Testis (tissue), 3 donors: ENCODE measurements around the gene SERINC4. TPM values are rescaled to one million over a fixed set of nuclear protein-coding genes. Genes with fewer than 3 reads are reported as not detected.
A peak's percentile ranks its signal among the peaks of the same experiment; 100 is the strongest.

Source experiments
- DNase-seq: peaks from one replicate; pipeline ENCODE4 v3.0.0-alpha.2; 2019
- H3K27ac ChIP-seq, 2 donors: fragments of 200-600 bp; sonication (generic); one replicate each; pipeline ENCODE4 v1.5.1; 2019
- H3K27me3 ChIP-seq: fragments of 200-600 bp; sonication (generic); one replicate; pipeline ENCODE4 v1.5.1; 2019
- H3K36me3 ChIP-seq: fragments of 200-600 bp; sonication (generic); one replicate; pipeline ENCODE4 v1.5.1; 2017; ENCODE audit warnings: low read depth; ENCODE audit errors: missing control alignments
- H3K4me1 ChIP-seq: fragments of 200-600 bp; sonication (generic); one replicate; pipeline ENCODE4 v1.5.1; 2019
- H3K4me3 ChIP-seq, 2 donors: fragments of 200-600 bp; sonication (generic); one replicate each; pipeline ENCODE4 v1.5.1; 2017 to 2019
- H3K9me3 ChIP-seq: fragments of 200-600 bp; sonication (generic); one replicate; pipeline ENCODE4 v1.5.1; 2017
- CTCF ChIP-seq, 3 experiments: fragments of 450-650 bp in 2 of 3; fragments of 200-600 bp in 1 of 3; sonication (generic) in 1 of 3; IDR thresholded peaks; one replicate each; pipeline ENCODE4 v1.5.1; 2016 to 2019; ENCODE audit warnings: antibody characterized with exemption in 3 of 3, mild to moderate bottlenecking in 2 of 3, moderate library complexity in 1 of 3
- POLR2A ChIP-seq: fragments of 450-650 bp; IDR thresholded peaks from one replicate; pipeline ENCODE4 v1.6.1; 2017; ENCODE audit warnings: antibody characterized with exemption, mild to moderate bottlenecking, moderate library complexity
- WGBS, 2 donors: methylation state at CpG; one replicate each; pipeline ENCODE4 v1.1.5; 2018; 5-methylcytosine and 5-hydroxymethylcytosine counted together
- intact Hi-C: fragments of 100-400 bp; cut with DNase I; formaldehyde crosslinking; loops from one replicate; pipeline ENCODE4 v1.15.1; 2023; ENCODE audit warnings: low total_unique reads
- polyA plus RNA-seq: library from polyadenylated mRNA; stranded (reverse); fragments of 350-450 nt; fragmentation: Illumina TruSeq; extraction: RNeasy Lipid Tissue Mini Kit (QIAGEN cat#74804); gene quantifications from one replicate; pipeline ENCODE4 v1.2.3, GENCODE V29; 2014; ENCODE audit warnings: low read depth, low replicate concordance; ENCODE audit not compliant: insufficient read depth
- total RNA-seq, 2 donors: library from RNA; depleted of rRNA; stranded (reverse); fragments of >200 nt; gene quantifications; one replicate each; pipeline ENCODE4 v1.2.3, GENCODE V29; 2016

The SERINC4 gene
- total and polyA plus RNA-seq, 3 donors from 2014 or later, result 7.0 to 11.7 (median 11.7) TPM

- H3K4me3 ChIP-seq, result peak within 1 kb of the TSS; percentile 95 to 98
- intact Hi-C loops, result no loop called here
- peak within 1 kb of the TSS; percentile 99 for H3K27ac ChIP-seq
- H3K9me3 ChIP-seq, result no peaks in the 10 kb centered on the region
- peaks cover 22% of the 10 kb centered on the region for H3K4me1 ChIP-seq
- 0 to 1% methylated on average over 30 to 50 of the region's 66 CpGs for WGBS, 2 donors
- no peak for TF ChIP-seq CTCF (IDR thresholded peaks at IDR 0.05)
- peak; percentile 100 for TF ChIP-seq POLR2A
- H3K27me3 ChIP-seq, result no peaks in the 10 kb centered on the region
- no peaks in the 10 kb centered on the region for H3K36me3 ChIP-seq
- peak; percentile 100 for DNase-seq
Observed at GRCh38 chr15:43791993-43792760, 7.8 kb downstream of the SERINC4 start, which contains the start of gene SERF2. TSS of gene SERF2 (plus strand) at chr15:43792320. CDS start at chr15:43792377, 57 bp downstream.

DNA sequence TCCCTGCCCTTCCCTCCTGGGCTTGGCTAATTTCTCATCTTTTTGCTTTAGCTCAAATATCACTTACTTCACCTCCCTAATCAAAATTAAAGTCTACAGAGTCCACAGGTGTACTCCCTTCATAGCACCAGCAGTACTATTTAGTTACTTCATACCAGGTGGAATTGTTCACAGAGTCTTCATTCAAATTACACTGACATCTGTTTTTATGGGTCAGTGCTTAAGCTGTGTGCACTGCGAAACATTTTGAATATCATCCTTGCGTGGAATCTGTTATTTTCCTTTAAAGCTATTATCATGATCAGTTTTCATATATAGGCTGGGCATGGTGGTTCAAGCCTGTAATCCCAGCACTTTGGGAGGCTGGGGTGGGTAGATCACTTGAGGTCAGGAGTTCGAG lies 10.6 kb downstream of the SERINC4 start:
- Histone ChIP-seq H3K4me1 (peaks cover 16% of the 10 kb centered on the region), H3K27ac (no peak overlapping the region), H3K36me3 (no peaks in the 10 kb centered on the region), H3K4me3 (no peak overlapping the region), H3K27me3 (no peaks in the 10 kb centered on the region), H3K9me3 (no peaks in the 10 kb centered on the region)
- no peak for DNase-seq
- intact Hi-C loops, result no loop called here
- WGBS, 2 donors, result 88 to 91% methylated on average over 3 of the region's 3 CpGs
- TF ChIP-seq CTCF (IDR thresholded peaks at IDR 0.05), result no peak
- no peak for TF ChIP-seq POLR2A

DNA sequence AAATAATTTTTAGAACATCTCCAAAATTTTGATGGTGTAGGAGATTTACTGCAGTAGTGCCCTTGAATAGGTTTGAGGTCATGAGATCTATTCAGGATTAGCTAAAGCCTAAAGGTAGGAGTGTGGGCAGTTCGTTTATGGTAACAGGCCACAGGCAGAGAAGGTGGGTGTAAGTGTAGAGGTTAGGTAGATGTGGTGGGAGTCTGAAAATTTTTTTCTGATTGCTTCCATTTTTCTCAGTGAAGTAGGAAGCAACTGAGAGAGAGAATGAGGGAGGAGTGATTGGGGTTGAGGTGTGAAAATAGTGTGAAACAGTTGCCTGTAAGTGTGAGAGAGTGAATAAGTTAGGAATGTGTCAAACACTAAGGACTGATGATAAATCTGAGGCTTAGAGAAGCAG lies 21.0 kb downstream of the SERINC4 start:
- Histone ChIP-seq H3K9me3 (no peaks in the 10 kb centered on the region), H3K27me3 (no peaks in the 10 kb centered on the region), H3K27ac (no peak overlapping the region), H3K4me3 (no peak overlapping the region), H3K36me3 (no peaks in the 10 kb centered on the region), H3K4me1 (peaks cover 17% of the 10 kb centered on the region)
- TF ChIP-seq CTCF (IDR thresholded peaks at IDR 0.05) (no peak), POLR2A (no peak)
- WGBS, 2 donors, result 89% methylated on average over 1 of the region's 1 CpG
- intact Hi-C loops, result no loop called here
- DNase-seq, result no peak

DNA sequence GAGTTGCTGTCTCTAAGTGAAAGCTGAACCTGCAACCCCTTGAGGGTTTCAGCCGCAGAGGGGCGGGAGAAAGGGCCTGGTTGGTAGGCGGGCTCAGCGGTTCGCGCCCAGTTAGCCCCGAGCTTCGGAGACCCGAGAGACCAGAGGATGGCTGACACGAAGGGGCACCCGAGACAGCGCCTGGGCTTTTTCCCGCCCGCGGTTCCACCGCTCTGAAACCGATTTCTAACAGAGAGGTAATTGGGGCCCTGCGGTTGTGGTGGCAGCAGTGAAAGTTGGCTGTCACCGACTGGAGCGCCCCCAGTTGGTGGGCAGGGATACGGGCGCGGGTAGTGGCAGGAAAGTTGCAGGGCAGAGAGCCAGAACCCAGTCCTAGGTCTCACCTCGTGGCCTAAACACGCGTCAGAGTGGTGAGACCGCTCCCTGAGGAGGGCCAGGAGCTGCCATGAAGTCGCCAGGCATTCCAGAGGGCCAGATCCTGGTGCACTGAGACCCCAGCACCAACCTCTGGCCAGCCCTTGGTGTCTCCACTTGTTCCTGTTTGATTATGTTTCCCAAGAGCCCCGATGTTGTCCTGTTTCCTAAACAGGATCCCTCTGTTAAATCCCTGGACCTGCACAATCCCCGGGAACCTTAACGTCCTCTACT lies 22.6 kb downstream of the SERINC4 start:
- WGBS, 2 donors, result 2 to 4% methylated on average over 11 to 31 of the region's 31 CpGs
- peak overlapping the region; percentile 92 to 93 for H3K27ac ChIP-seq
- intact Hi-C loops, result no loop called here
- TF ChIP-seq CTCF (IDR thresholded peaks at IDR 0.05), result peak; percentile 71 to 88 (median 74)
- no peak for TF ChIP-seq POLR2A
- peak; percentile 89 for DNase-seq
- peak overlapping the region; percentile 64 to 78 for H3K4me3 ChIP-seq
- H3K9me3 ChIP-seq, result no peaks in the 10 kb centered on the region
- peaks cover 17% of the 10 kb centered on the region for H3K4me1 ChIP-seq
- H3K36me3 ChIP-seq, result no peaks in the 10 kb centered on the region
- no peaks in the 10 kb centered on the region for H3K27me3 ChIP-seq
